Measurements from ENCODE around the gene INKA1.

INKA1 gene

DNA sequence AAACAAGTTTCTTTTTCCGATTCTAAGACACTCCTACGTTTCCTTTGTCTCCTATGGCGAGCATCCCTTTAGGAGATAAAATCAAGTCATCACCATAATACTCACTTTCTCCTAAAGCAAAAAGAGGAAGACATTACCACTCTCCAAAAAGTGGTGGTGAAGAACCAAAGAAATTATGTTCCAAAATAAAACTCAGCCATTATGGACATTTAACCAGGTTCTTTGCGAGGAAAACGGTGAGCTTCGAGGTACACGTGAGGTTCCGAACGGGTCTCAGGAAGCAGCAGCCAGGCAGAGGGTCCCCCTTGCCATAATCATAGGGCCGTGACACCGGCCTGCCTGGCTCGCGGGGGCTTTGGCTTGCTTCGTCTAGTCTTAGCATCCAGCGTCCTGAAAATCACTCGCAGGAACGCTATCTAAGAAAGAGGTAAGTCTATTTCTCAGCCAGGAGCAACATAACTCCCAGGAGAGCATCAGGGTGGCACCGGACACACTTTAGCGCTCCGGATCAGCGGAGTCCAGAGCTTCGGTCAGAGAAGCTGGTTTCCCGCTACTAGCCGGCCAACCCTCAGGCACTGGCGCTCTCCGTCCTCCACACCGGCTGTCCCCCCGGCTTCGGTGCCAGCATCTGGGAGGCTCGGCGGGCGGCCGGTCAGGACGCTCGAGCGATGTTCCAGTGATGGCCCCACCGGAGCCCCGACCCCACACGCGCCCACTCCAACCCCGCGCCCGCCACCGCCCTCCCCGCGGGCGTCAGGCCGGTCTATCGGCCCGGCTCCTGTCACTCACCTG is 17.3 kb upstream of the INKA1 start:
- Histone ChIP-seq H3K27ac (peak overlapping the region; percentile 68 to 99 (median 94)), H3K4me3 (peak overlapping the region; percentile 57 to 99 (median 85))

DNA sequence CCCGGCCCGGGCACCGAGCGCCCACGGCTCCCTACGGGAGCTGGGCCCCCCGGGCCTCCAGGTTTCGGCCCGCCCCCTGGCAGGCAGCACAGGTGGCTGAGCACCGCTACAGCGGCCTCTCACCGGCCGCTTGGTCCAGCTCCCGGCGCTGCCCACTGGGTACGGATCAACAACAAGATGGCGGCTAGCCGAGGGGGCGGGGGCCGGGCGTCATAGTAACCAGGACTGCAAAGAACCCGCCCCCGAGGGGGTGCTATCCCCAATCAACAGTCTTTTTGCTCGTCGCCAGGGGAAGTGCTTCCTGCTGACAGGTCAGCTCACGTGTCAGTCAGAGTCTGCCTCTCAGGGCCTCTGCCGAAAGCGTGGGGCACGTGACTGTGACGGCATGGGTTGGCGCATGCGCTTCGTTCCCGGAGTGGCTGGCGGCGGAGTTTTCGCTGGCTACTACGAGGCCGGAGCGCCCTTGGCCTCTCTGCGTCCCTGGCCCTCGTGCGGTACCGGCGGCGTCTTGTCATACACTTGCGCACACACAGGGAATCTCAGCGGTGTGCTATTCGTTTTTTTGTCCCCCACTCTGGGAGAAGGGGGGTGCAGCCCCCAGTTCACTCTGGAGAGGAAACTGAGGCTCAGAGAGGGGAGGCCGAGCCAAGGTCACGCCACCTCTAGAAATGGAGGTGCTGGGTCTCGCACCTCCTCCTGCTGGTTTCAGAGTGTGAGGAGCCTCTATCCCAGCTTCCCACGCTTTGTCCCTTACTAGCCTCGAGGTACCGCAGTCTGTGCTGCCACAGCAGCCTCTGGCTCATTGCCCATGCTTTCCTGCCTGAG is 16.5 kb upstream of the INKA1 start, which contains the start of gene IP6K1:
Gene IP6K1, minus strand, starts transcription at position 186 of the 825 bp plus-strand sequence. CDS start 38,502 bp downstream, outside the sequence.
- H3K4me3 ChIP-seq = peak within 1 kb of the TSS; percentile 57 to 99 (median 85)
- H3K27ac ChIP-seq = peak within 1 kb of the TSS; percentile 68 to 99 (median 94)

DNA sequence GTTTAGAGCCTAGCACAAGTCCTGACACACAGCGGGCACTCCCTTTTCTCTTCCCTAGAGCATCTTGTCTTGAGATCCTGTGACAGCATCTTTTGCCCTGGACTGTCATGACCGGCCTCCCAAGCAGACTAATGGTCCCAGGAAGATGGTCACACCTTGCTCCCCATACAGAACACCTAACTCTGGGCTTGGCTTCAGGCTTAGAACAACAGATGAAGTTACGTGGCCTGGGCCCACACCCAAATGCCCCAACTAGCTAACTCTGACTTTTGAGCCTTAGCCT is 15.9 kb upstream of the INKA1 start:
- peak overlapping the region in 20 of 21 experiments; percentile 84 to 99 (median 94) for H3K27ac ChIP-seq
- peak overlapping the region; percentile 57 to 99 (median 85) for H3K4me3 ChIP-seq

DNA sequence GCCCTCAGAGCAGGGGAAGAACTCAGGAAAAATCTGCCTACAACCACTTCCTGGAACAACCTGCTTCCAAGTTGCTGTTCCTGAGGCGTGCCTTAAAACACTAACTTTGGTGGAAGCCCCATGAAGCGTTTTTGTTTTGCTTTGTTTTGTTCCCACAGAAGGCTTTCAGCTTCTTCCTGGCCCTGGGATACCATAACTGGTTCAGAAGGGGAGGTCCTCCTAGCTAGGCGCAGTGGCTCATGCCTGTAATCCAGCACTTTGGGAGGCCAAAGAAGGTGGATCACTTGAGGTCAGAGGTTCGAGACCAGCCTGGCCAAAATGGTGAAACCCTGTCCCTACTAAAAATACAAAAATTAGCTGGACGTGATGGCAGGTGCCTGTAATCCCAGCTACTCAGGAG is 15.5 kb upstream of the INKA1 start:
- H3K27ac ChIP-seq = peak overlapping the region in 16 of 21 experiments; percentile 1 to 99 (median 93)

DNA sequence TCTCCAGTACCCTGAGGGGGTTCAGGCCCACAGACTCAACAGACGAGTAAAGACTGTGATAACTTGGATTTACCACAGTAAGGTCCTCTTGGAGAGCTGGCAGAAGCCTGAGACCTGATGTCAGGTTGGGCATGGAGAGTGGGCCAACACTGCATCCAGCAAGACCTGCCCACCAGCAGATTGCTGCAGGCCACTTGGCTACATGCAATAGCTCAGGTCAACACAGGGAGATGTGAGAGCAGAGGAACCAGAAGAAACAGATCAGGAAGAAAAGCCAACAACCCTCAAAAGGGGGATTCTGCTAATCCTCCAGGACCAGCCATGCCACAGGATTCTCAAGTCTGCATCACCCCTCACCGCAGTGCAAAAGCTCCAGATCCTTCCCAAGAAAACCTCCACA is 15.0 kb upstream of the INKA1 start:
- peak overlapping the region in 1 of 21 experiments; percentile 95 for H3K27ac ChIP-seq
- H3K4me3 ChIP-seq = no peak overlapping the region

More for the DNA sequence above, 15.5 kb upstream of the INKA1 start:
- H3K4me3 ChIP-seq = no peak overlapping the region

DNA sequence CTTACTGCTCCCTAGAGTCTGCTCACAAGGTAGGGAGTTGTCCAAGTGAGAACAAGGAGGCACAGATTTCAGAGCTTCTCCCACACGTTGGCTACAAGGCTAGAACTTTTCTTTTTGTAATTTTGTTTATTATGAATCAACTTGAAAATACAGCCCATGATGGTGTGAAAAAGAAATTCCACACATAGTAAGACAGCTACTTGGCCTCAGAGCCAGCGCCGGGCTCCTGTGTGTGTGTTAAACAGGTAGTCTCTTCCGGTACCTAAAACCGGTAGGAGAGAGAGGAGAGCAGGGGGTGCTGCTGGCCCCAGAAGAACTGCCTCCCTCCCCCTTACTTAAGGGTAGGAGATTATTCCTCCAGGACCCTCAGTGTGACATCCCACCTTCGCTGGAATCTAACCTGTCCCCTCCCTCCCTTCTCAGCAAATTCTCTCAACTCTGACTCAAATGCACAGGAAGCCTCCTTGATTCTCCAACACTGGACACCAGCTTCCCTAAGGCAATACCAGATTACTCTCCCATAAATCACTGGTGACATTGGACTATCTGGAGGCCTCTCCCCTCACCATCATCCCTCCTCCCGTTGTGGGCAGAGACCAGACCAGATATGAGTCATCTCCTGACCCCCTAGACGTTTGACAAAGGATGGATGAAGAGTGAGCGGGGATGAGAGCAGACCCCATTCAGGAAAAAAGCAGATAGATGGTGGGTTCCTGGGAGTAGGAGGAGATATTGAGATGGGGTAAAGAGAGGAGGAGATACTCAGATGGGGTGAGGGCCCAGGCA is 12.2 kb upstream of the INKA1 start:
- no peak overlapping the region for H3K4me3 ChIP-seq

DNA sequence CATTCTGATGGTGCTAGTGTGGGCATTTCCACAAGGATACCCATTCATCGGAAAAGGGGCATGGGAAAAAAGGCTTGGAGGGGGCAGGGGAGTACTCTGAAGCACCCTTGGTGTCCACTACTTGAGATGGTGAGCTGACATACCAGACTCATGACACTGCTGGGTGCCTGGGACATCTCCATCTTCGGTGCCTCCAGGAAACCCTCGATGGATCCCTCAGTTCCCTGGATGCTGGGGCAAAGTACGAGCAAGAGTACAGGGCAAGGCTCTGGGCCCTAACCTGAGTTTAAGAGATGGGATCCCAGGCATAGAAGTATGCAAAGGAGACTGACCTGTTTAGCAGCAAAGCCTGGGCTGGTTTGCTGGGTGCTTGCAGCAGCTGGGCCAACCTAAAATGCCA is 11.5 kb upstream of the INKA1 start:
- Histone ChIP-seq H3K4me3 (no peak overlapping the region), H3K27ac (no peak overlapping the region)

More for the DNA sequence above, 12.2 kb upstream of the INKA1 start:
- H3K27ac ChIP-seq = no peak overlapping the region

DNA sequence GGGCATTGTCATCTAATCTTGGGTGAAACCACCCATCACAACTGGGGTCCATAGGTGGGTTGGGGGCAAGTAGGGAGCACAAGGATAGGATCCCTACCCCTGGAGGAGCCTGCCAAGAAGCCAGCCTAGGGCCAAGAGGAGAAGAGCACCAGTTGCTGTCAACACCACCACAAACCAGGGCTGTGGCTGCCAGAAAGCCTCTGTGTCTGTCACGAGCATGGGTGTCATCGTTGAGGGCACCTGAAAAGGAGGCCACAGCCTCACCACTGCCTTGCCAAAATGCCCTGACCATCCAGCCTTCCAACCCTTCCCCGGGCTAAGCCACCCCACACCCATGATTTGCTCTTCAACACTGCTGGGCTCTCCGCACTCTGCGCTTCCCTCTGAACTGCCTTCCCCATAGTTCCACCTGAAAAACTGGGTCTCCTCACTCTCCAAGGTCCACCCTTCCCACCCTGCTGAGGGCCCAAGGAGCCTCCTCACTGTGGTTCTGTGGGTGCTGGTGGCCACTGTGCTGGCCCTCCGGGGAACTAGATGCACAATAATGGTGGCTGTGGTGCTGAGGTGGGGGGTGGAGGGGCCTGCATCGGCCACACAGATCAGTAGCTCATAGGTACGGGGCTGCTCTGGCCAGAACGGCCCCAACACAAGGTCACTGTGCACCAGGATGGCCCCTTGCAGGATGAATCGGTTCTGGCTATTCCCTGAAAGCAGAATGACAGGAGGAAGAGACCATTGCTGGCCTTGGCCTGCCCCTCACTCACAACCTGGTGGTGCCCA is 10.5 kb upstream of the INKA1 start:
- H3K4me3 ChIP-seq = no peak overlapping the region
- H3K27ac ChIP-seq = no peak overlapping the region

DNA sequence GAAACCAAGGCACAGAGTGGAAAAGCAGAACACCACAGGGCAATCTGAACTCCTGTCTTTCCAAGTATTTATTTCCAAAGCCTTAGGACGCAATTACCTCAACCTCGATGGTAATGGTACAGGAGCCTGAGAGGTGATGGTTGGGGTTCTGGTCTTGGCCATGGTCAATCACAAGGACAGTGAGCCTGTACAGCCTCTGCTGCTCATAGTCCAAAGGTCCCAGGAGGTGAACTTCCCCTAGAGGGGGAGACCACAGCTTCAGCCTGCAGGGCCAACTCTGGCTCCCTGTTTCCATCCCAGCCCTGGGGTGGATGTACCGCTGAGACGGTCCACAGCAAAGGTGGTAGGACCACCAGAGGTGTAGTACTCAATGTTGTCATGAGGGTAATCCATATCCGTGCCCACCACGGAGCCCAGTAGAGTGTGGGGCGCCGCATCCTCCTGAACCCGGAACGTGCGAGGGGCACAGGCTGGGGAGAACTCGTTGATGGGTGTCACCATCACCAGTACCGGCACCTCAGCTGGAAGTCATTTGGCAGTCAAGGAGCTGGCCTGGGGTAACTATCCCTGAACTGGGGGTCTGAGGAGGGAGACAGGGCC is 9.5 kb upstream of the INKA1 start:
- H3K27ac ChIP-seq = no peak overlapping the region
- no peak overlapping the region for H3K4me3 ChIP-seq

DNA sequence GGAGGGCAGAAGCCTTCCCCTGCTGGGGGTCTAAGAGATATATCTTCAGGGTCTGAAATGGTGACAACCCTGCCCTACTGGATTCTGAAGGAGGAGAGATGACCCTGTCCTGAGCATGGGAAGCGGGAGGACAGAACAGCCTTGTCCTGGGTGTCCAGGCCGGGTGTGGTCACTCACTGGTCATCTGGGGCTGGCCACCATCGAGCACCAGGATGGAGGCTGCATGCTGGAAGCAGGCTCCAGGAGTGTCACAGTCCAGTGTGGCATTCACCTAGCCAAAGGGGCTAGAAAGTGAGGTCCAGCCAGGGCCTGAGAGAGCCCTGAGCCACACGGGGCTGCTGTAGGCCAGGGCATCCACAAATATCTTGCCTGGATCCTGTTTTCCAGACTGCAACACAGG is 8.6 kb upstream of the INKA1 start:
- Histone ChIP-seq H3K27ac (no peak overlapping the region), H3K4me3 (no peak overlapping the region)

DNA sequence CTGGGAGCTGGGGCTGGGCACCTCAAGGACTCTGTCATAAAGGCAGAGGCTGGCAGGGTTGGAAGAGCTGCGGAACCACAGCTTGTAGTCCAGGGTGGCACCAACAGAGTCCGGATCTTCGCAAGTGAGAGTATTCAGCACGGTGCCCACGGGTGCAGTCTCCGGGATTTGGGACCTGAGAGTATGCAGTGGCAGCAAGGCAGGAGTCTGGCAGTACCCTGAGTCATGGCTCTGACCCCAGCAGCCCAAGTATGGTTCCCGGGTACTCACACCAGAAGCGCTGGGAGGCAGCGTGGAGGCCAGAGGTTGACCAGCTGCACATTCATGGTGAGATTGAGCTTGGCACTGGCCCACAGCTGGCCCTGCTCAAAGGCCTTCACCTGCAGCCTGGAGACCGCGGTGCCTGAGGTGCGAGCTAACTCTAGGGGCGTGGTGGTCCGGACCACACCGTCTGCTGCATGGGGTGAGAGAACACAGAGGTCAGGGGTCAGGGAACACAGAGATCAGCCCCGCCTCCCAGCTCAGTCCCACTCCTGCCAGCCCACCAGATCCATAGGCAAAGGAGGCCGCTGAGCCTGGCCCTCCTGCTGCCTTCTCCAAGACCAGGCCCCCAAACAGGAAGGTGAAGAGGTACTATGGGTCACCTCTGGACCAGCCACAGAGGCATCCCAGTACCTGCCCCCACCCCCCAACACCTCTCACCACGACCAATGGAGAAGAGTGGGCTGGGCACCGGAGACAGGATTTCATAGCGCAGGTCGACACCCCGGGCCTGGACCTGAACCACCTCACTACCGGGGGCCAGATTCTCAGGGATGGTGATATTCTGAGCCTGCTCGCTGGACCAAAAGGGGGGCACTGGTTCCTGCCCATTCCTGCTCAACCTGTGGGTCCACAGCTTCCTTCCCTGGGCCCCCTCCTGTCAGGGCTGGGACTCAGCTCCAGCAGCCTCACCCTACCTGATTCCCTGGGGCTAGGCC is 7.8 kb upstream of the INKA1 start:
- Histone ChIP-seq H3K27ac (no peak overlapping the region), H3K4me3 (no peak overlapping the region)

DNA sequence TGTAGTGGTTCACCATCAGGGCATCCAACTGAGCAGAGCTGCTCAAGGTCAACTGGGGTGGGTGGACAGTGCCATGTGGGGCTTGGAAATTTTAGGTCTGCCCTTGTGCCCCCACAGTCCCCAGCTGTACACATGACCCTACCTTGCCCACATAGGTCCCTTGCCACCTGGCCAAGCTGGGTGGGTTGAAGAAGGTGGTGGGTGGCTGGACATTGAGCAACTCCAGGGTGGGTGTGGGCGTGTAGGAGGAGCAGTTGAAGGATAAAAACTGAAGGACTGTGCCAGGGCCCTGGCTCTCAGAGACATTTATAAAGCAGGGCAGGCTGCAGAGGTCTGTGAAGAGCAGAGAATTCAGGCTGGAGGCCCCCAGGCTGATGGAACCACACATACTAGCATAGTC is 4.0 kb upstream of the INKA1 start:
- H3K27ac ChIP-seq = peak overlapping the region in 3 of 21 experiments; percentile 12 to 65 (median 25)
- H3K4me3 ChIP-seq = no peak overlapping the region

DNA sequence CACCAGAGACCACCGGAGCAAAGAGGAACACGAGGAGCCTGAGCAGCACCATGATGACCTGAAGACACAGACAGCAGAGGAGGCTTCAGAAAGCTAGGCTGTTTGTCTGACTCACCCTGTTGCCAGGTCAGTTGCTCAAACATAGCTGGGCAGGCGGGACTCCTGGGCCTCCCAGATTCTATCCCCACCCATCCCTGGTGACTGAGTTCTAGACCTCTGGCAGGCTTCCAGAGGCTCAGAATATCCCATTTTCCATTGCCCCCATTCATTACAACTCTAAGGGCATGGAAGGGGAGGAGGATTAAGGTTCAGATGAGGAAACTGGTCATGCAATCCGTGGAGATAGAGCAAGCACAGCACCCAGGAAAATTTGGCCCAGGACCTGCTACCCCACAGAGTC is 3.3 kb upstream of the INKA1 start, which contains the start of gene CDHR4:
Gene CDHR4, minus strand, starts transcription at position 113 of the 400 bp plus-strand sequence. Its CDS starts 61 bp downstream, at position 52.
- Histone ChIP-seq H3K27ac (peak within 1 kb of the TSS in 3 of 21 experiments; percentile 12 to 65 (median 25)), H3K4me3 (no peak within 1 kb of the TSS)

DNA sequence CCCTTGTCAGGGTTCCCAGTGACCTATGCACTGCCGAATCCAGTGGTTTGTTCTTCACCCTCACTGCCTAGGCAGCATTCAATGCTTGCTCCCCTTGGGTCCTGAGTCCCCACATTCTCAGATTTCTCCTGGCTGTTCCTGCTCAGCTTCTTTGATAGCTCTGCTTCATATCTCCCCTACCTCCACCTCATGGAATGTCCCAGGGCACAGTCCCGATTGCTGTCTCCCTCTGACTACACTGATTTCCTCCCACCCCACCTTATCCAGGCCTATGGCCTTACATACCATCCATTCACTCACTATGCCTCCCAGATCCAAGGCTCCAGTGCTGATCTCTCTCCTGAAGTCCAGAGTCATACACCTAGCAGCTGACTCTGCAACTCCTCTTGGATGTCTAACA is 1.9 kb upstream of the INKA1 start:
- Histone ChIP-seq H3K4me3 (no peak overlapping the region), H3K27ac (no peak overlapping the region)

DNA sequence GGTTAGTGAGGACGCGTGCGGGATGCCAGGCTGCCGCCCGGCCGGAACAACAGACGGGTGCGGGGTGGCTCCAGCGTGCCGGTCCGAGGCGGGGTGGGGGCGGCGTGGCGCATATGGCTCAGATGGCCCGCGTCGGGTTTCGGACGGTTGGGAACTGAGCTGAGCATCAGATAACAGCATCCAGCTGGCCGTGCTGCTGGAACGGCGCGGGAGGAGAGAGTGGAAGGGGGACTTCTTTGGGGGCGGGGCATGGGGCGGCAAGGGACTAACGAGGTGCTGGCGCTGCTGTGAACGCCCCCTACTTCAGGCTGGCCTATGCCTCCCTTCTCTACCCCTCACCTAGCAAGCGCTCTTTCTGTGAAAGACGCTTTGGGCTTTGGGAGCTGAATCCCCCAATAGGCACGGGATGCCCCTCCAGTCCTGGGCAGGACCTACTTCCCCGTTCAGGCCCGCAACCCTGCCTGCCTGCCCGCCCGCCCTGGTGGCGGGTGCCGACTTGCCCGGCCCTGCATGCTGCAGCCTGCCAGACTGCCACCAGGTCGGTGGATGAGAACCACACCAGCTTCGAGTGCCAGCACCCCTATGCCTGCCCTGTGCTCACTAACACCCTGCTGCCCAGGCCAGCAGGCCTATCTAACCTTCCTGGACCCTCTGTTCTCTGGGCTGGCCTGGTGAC is 542 bp downstream of the INKA1 start:
- H3K4me3 ChIP-seq = peak overlapping the region; percentile 55 to 92 (median 84)

DNA sequence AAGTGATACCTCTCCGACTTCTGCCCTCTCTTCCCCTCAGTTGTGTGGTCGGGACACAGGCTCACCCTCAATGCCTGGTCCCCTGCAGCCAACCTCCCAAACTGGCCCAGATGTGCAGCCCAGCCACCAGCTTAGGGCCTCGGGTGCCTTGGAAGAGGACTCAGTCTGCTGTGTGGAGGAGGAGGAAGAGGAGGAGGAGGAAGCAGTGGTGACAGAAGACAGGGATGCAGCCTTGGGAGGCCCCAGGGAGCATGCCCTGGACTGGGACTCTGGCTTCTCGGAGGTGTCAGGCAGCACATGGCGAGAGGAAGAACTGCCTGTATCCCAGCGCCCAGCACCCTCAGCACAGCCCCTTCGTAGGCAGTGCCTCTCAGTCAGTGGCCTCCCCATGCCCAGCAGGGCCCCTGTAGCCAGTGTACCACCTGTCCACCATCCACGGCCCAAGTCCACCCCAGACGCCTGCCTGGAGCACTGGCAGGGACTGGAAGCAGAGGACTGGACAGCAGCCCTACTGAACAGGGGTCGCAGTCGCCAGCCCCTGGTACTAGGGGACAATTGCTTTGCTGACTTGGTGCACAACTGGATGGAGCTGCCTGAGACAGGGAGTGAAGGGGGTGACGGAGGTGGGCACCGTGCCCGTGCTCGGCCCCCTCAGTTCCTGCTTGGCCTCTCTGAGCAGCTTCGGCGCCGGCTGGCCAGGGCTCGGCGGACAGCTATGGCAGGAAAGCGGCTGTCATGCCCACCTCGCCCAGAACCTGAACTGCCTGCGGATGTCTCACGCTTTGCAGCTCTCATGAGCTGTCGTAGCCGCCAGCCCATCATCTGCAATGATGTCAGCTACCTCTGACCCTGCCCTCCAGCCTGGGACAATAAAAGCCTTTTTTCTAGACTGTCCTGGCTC is 1.3 kb downstream of the INKA1 start:
- Histone ChIP-seq H3K4me3 (peak overlapping the region; percentile 55 to 92 (median 84)), H3K27ac (peak overlapping the region in 20 of 21 experiments; percentile 68 to 97 (median 89))

More for the DNA sequence above, 542 bp downstream of the INKA1 start:
- H3K27ac ChIP-seq = peak overlapping the region; percentile 34 to 97 (median 89)

All from skin epidermis (tissue), 12 donors.